HG03060 (cell line): Measurements from ENCODE around the gene KIFC1.
"Not testable (repeated sequence)": the region's sequence is repeated elsewhere in the genome, so short reads cannot be mapped to it uniquely, and the experiment has no call there.

Experiments
- ATAC-seq: cut with Tn5 transposase; IDR thresholded peaks from one replicate; pipeline ENCODE4 v1.9.1; 2021; ENCODE audit warnings: low read depth, moderate number of reproducible peaks; ENCODE audit not compliant: unreplicated experiment

Gene KIFC1

GRCh38 chr6:33373960-33374910 lies 17.4 kb upstream of the KIFC1 start:
- no peak for ATAC-seq

- ATAC-seq = no peak
These were observed 16.4 kb upstream of the KIFC1 start for GRCh38 chr6:33375143-33375671.

GRCh38 chr6:33377171-33377570 lies 14.5 kb upstream of the KIFC1 start:
- ATAC-seq = no peak

- ATAC-seq = not testable (repeated sequence)
These were observed 12.4 kb upstream of the KIFC1 start for GRCh38 chr6:33379184-33379583.

- no peak for ATAC-seq
These were observed 11.2 kb upstream of the KIFC1 start for GRCh38 chr6:33380272-33380981.

GRCh38 chr6:33383427-33384185 lies 8.0 kb upstream of the KIFC1 start:
- no peak for ATAC-seq

GRCh38 chr6:33384581-33385020 lies 7.0 kb upstream of the KIFC1 start:
- ATAC-seq = no peak

- no peak for ATAC-seq
These were observed 1.4 kb upstream of the KIFC1 start for GRCh38 chr6:33390173-33390572.

GRCh38 chr6:33390767-33391277 lies 801 bp upstream of the KIFC1 start:
- no peak for ATAC-seq

- ATAC-seq = no peak
These were observed 435 bp downstream of the KIFC1 start for GRCh38 chr6:33391922-33392594.

- no peak for ATAC-seq
These were observed 949 bp downstream of the KIFC1 start for GRCh38 chr6:33392595-33392948.

- no peak for ATAC-seq
These were observed 1.4 kb downstream of the KIFC1 start for GRCh38 chr6:33392979-33393378.

GRCh38 chr6:33397541-33397940 lies 5.9 kb downstream of the KIFC1 start:
- ATAC-seq = no peak

- not testable (repeated sequence) for ATAC-seq
These were observed 7.0 kb downstream of the KIFC1 start for GRCh38 chr6:33398601-33399000.

GRCh38 chr6:33399881-33400280 lies 8.3 kb downstream of the KIFC1 start:
- ATAC-seq = not testable (repeated sequence)

- no peak for ATAC-seq
These were observed 13.3 kb downstream of the KIFC1 start for GRCh38 chr6:33404884-33405283.

GRCh38 chr6:33405386-33405940 lies 13.8 kb downstream of the KIFC1 start:
- no peak for ATAC-seq

- no peak for ATAC-seq
These were observed 14.5 kb downstream of the KIFC1 start for GRCh38 chr6:33406126-33406525.

GRCh38 chr6:33407132-33407718 lies 15.6 kb downstream of the KIFC1 start:
- ATAC-seq = no peak
